Measurements from ENCODE around the gene GMDS. TPM values are rescaled to one million over a fixed set of nuclear protein-coding genes. Genes with fewer than 3 reads are reported as not detected.

Gene GMDS
- total and polyA plus RNA-seq, 2 experiments from 2014 or later, result 30.1 to 36.5 TPM

DNA sequence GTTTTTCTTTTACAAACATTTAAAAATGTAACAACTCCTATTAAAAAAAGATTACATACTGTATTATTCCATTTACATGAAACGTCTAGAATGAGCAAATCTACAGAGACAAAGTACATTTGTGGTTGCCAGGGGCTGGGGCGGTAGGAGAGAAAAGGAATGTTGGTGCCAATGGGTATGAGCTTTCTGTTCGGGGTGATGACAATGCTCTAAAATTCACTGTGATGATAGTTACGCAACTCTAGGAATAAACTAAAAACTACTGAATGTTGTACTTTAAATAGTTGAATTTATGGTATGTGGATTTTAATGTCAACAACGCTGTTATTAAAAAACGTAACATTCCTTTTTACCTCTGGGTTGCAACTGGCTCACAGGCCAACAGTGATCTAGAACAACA lies 211.1 kb downstream of the GMDS start:
- Mint-ChIP-seq H3K9me3 (no peaks in the 10 kb centered on the region), H3K36me3 (ENCODE audit: low read depth) (no peaks in the 10 kb centered on the region), H3K4me1 (peaks cover 32% of the 10 kb centered on the region), H3K27me3 (ENCODE audit: insufficient read depth, low read depth, poor library complexity) (no peaks in the 10 kb centered on the region), H3K4me3 (no peak overlapping the region), H3K27ac (no peak overlapping the region)
- TF ChIP-seq EZH2phosphoT487 (IDR thresholded peaks at IDR 0.05; ENCODE audit: unreplicated experiment), result no peak
- TF ChIP-seq CREB1 (CRISPR knock-in tag; IDR thresholded peaks at IDR 0.05; ENCODE audit: low read depth), result no peak
- no peak for TF ChIP-seq STAT1 (IDR thresholded peaks at IDR 0.05; ENCODE audit: unreplicated experiment)
- no peak for TF ChIP-seq NANOG (IDR thresholded peaks at IDR 0.05; ENCODE audit: borderline replicate concordance)
- TF ChIP-seq, protein P1, sequence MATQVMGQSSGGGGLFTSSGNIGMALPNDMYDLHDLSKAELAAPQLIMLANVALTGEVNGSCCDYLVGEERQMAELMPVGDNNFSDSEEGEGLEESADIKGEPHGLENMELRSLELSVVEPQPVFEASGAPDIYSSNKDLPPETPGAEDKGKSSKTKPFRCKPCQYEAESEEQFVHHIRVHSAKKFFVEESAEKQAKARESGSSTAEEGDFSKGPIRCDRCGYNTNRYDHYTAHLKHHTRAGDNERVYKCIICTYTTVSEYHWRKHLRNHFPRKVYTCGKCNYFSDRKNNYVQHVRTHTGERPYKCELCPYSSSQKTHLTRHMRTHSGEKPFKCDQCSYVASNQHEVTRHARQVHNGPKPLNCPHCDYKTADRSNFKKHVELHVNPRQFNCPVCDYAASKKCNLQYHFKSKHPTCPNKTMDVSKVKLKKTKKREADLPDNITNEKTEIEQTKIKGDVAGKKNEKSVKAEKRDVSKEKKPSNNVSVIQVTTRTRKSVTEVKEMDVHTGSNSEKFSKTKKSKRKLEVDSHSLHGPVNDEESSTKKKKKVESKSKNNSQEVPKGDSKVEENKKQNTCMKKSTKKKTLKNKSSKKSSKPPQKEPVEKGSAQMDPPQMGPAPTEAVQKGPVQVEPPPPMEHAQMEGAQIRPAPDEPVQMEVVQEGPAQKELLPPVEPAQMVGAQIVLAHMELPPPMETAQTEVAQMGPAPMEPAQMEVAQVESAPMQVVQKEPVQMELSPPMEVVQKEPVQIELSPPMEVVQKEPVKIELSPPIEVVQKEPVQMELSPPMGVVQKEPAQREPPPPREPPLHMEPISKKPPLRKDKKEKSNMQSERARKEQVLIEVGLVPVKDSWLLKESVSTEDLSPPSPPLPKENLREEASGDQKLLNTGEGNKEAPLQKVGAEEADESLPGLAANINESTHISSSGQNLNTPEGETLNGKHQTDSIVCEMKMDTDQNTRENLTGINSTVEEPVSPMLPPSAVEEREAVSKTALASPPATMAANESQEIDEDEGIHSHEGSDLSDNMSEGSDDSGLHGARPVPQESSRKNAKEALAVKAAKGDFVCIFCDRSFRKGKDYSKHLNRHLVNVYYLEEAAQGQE (IDR thresholded peaks at IDR 0.05; ENCODE audit: unreplicated experiment), result no peak
- no peak for TF ChIP-seq EZH2 (IDR thresholded peaks at IDR 0.05; ENCODE audit: low read depth, unreplicated experiment)
- no peak for TF ChIP-seq ZNF462 (CRISPR knock-in tag; IDR thresholded peaks at IDR 0.05)
- TF ChIP-seq POLR2AphosphoS5 (IDR thresholded peaks at IDR 0.05; ENCODE audit: low read depth), result no peak
- TF ChIP-seq ETS1 (IDR thresholded peaks at IDR 0.05), result no peak
- TF ChIP-seq, protein P2, sequence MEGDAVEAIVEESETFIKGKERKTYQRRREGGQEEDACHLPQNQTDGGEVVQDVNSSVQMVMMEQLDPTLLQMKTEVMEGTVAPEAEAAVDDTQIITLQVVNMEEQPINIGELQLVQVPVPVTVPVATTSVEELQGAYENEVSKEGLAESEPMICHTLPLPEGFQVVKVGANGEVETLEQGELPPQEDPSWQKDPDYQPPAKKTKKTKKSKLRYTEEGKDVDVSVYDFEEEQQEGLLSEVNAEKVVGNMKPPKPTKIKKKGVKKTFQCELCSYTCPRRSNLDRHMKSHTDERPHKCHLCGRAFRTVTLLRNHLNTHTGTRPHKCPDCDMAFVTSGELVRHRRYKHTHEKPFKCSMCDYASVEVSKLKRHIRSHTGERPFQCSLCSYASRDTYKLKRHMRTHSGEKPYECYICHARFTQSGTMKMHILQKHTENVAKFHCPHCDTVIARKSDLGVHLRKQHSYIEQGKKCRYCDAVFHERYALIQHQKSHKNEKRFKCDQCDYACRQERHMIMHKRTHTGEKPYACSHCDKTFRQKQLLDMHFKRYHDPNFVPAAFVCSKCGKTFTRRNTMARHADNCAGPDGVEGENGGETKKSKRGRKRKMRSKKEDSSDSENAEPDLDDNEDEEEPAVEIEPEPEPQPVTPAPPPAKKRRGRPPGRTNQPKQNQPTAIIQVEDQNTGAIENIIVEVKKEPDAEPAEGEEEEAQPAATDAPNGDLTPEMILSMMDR (conservative IDR thresholded peaks at IDR 0.05; ENCODE audit: low read depth in 2 of 2), result no peak
- no peak for TF ChIP-seq ZNF114 (CRISPR knock-in tag; IDR thresholded peaks at IDR 0.05)
- no peak for TF ChIP-seq ZNF331 (CRISPR knock-in tag; IDR thresholded peaks at IDR 0.05; ENCODE audit: low read depth)
- no peak for TF ChIP-seq JUNB (IDR thresholded peaks at IDR 0.05; ENCODE audit: unreplicated experiment)
- no peak for DNase-seq (ENCODE audit: low spot score)
- peaks cover 16% of the 10 kb centered on the region for H3K4me1 ChIP-seq (ENCODE audit: insufficient read depth)
- no peak overlapping the region for H3K4me3 ChIP-seq
- no peaks in the 10 kb centered on the region for H4K20me1 ChIP-seq (replicated peaks; ENCODE audit: insufficient read depth)
- H3K36me3 ChIP-seq (ENCODE audit: insufficient read depth), result no peaks in the 10 kb centered on the region
- no peak for ATAC-seq
- no peak overlapping the region for H3K27ac ChIP-seq (ENCODE audit: low read depth)
- no peak overlapping the region for H3K4me2 ChIP-seq
- H3K27me3 ChIP-seq (ENCODE audit: insufficient read depth), result no peaks in the 10 kb centered on the region
- H3K9me2 ChIP-seq (ENCODE audit: insufficient read depth), result no peaks in the 10 kb centered on the region
- H3F3A ChIP-seq (replicated peaks; ENCODE audit: low read depth), result no peaks in the 10 kb centered on the region
- no peak overlapping the region for H2AFZ ChIP-seq
- no peaks in the 10 kb centered on the region for H3K79me2 ChIP-seq (replicated peaks; ENCODE audit: insufficient read depth)
